H7 (cell line): Measurements from ENCODE around the gene PRKAB1. TPM values are rescaled to one million over a fixed set of nuclear protein-coding genes. Genes with fewer than 3 reads are reported as not detected.

ENCODE experiments used
- DNase-seq: peaks from one replicate; pipeline ENCODE4 v3.0.0; 2012
- H3K27me3 ChIP-seq: 2 replicates; pipeline ENCODE4 v1.6.0; 2011; ENCODE audit warnings: mild to moderate bottlenecking, low read length; ENCODE audit not compliant: control insufficient read depth, insufficient read depth
- H3K36me3 ChIP-seq: replicated peaks from 2 replicates; pipeline ENCODE4 v1.5.1; 2011; ENCODE audit warnings: low read length; ENCODE audit not compliant: control insufficient read depth, insufficient read depth
- H3K4me3 ChIP-seq: 2 replicates; pipeline ENCODE4 v1.5.1; 2011; ENCODE audit warnings: low read depth, mild to moderate bottlenecking, control low read depth, low read length, moderate library complexity; ENCODE audit not compliant: insufficient read depth
- total RNA-seq: library from RNA; depleted of rRNA; stranded (reverse); fragments of >200 nt; shearing (Covaris generic); gene quantifications from 2 replicates; pipeline ENCODE4 v1.2.3, GENCODE V29; 2014

PRKAB1 gene
- total RNA-seq, 1 experiment from 2014 or later, result 22.4 TPM

DNA sequence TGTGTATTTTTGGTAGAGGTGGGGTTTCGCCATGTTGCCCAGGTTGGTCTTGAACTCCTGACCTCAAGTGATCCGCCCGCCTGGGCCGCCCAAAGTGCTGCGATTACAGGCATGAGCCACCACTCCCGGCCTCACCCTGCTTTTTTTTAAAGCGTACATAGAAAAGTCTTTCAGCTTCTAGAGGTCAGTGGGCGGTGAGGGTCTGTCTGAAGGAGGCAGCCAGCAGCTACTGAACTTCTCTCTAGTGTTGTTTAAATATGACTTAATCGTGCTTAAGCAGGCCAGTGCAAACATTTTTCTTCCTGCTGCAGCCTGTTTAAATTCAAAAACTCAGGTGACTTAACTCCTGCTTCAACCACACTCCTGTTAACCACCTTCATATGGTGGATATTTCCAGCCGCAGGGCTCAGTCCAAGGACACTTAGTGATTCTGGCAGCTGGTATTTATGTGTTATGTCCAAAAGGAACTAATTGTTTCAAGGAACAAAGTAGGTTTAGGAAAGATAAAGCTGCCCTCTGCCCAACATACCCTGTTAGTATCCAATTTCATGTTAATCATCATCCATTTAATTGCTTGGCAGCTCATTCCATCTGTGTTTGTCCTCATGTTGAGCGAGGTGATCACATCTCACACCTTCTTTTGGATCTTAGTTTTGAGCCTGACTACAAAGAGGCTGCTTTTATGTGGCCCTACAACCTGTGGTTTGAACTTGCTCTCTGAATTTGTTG is 2.0 kb downstream of the PRKAB1 start:
- no peak overlapping the region for H3K4me3 ChIP-seq
- H3K27me3 ChIP-seq, result no peaks in the 10 kb centered on the region
- no peak for DNase-seq
- peaks cover 22% of the 10 kb centered on the region for H3K36me3 ChIP-seq

DNA sequence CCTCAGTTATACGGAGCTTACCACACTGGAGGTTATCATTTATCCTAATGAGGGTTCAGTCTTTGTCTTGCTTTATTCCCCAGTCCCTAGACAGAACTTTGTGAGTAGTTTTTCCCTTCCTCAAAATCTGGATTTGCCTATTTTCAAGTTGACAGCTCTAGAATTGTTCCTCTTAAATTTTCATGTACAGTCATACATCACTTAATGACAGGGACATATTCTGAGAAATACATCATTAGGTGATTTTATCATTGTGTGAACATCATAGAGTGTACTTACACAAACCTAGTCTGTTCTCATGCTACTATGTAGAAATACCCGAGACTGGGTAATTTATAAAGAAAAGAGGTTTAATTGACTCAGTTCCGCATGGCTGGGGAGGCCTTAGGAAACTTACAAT is 3.1 kb downstream of the PRKAB1 start:
- peaks cover 28% of the 10 kb centered on the region for H3K36me3 ChIP-seq

DNA sequence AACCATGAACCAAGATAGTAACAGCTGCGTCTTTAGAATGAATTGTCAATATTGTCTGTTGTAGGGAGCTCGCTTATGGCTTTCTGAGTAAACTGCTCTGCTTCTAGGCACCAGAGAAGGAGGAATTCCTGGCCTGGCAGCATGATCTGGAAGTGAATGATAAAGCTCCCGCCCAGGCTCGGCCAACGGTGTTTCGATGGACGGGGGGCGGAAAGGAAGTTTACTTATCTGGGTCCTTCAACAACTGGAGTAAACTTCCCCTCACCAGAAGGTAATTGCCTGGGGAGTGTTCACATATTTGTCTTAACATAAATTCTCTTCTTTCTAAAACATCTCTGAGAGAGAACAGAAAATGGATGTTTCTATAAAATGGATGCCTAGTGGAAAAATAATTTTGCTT is 4.3 kb downstream of the PRKAB1 start:
- H3K27me3 ChIP-seq, result no peaks in the 10 kb centered on the region
- H3K36me3 ChIP-seq, result peaks cover 39% of the 10 kb centered on the region
- no peak overlapping the region for H3K4me3 ChIP-seq
- DNase-seq, result no peak

More for the DNA sequence above, 3.1 kb downstream of the PRKAB1 start:
- Histone ChIP-seq H3K27me3 (no peaks in the 10 kb centered on the region), H3K4me3 (no peak overlapping the region)
- DNase-seq, result no peak

DNA sequence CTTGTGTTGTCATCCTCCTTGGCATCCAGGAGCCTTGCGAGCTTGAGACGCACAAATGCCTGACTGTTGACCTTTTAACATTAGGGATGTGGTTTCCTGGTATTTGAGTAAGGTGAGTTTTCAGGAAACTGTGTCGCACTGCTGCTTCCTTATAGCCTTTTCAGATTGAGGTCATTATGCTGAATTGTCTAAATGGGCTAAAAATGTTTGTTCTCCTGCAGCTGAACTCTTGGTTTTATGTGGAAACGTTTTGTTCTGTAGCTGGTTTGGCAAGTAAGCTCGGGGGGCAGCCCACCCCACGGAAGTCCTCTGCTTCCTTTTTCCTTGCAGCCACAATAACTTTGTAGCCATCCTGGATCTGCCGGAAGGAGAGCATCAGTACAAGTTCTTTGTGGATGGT is 5.7 kb downstream of the PRKAB1 start:
- peaks cover 49% of the 10 kb centered on the region for H3K36me3 ChIP-seq
- no peaks in the 10 kb centered on the region for H3K27me3 ChIP-seq
- no peak overlapping the region for H3K4me3 ChIP-seq
- DNase-seq, result no peak

DNA sequence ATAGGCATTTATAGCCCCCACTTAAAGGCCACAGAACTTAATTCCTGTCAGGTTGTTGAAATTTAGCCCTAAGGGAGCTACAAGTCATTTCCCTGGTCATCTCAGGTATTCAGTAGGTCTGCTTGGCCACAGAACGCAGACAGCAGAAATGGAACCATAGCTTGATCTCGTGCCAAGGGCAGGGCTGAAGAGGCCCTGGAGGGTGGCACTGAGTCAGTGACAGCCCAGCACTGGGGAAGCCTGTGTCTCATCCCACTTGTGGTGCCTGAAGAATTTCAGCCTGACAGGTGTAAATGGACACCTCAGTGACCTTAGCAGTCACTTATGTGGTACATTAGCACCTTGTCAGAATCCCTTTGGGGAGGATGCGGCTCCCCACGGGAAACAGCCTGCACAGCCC is 6.6 kb downstream of the PRKAB1 start:
- no peaks in the 10 kb centered on the region for H3K27me3 ChIP-seq
- no peak for DNase-seq
- H3K4me3 ChIP-seq, result no peak overlapping the region
- H3K36me3 ChIP-seq, result peaks cover 54% of the 10 kb centered on the region

DNA sequence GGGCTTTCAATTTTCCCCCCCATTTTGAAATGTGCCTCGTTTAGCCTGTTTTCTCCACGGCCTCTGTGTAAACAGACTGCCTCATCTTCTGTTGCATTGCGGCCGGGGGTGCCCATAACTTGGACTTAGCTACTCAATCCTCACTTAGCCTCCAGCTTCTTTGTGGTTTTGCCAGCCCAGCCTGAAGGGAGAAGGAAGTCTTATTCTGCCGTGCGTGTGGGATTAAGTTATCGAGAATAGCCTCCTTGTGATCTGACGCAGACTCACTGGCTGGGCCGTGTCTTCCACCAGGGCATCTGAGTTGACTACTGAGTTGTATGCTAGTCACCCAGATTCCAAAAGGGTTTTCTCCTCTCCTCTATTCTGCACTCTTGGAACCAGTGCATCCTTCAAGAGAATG is 8.1 kb downstream of the PRKAB1 start:
- no peak for DNase-seq
- H3K36me3 ChIP-seq, result peaks cover 61% of the 10 kb centered on the region
- no peak overlapping the region for H3K4me3 ChIP-seq
- H3K27me3 ChIP-seq, result no peaks in the 10 kb centered on the region

DNA sequence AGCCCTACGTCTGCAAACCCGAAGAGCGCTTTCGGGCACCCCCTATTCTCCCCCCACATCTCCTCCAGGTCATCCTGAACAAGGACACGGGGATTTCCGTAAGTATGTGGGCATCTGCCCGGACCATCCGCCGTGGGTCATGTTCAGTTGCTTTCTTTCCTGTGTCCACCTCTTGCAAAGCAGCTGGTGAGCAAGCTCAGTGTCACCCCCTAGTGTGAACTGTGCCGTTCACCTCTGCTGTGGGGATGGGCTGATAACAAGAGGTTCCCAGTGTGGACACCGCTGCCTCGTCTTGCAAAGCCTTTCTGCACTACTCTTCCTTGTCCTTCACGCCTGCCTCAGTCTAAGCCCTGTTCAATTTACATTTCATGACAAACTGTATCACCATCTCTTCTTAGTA is 8.6 kb downstream of the PRKAB1 start:
- no peaks in the 10 kb centered on the region for H3K27me3 ChIP-seq
- H3K4me3 ChIP-seq, result no peak overlapping the region
- peaks cover 61% of the 10 kb centered on the region for H3K36me3 ChIP-seq
- DNase-seq, result no peak

DNA sequence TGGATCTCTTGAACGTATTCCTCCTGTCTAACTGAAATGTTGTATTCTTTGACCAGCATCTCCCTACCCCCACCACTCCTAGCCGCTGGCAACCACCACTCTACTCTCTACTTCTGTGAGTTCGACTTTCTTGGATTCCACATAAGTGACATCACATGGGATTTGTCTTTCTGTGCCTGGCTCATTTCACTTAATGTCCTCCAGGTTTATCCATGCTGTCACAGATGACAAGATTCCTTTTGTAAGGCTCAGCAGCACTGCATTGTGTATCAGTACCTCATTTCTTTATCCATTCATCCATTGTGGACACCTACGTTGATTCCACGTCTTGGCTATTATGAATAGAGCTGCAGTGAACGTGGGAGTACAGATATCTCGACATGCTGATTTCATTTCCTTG is 10.5 kb downstream of the PRKAB1 start:
- Histone ChIP-seq H3K27me3 (no peaks in the 10 kb centered on the region), H3K36me3 (peaks cover 56% of the 10 kb centered on the region), H3K4me3 (no peak overlapping the region)
- DNase-seq, result no peak

DNA sequence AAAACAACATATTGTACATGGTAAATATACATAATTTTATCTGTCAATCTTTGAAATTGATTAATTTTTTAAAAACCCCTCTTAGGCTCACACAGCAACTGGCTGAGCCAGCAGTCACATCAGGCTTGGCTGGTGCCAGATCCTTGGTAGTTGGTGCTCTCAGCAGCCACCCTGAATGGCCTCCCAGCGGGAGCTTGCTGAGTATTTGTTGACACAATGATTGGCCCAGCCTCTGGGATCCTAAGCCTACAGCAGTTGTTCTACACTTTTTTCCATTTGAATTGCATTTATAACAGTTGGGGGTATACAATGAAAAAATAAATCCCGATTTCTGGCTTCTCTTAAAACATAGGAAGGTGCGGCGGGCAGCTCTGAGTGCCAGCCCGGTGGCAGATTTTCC is 11.1 kb downstream of the PRKAB1 start:
- Histone ChIP-seq H3K27me3 (no peaks in the 10 kb centered on the region), H3K36me3 (peaks cover 50% of the 10 kb centered on the region), H3K4me3 (no peak overlapping the region)
- no peak for DNase-seq

DNA sequence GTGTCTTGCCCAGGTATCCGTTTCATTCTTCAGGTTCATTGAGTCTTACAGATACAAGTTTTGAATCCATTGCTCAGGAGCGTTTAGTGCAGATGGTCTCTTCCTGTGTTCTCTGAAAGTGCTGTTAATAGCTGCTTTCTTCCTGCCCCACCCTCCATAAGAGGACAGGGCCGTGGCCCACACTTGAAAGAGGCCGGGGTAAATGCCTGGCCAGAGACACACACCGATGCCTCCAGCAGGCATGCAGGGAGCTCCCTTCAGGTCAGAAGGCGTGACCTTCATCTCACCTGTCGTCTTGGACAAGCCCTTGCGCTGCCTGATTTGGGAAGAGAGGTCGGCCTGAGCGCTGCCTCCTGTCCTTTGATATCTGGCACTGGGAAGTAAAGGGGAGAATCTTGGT is 11.6 kb downstream of the PRKAB1 start:
- DNase-seq, result no peak
- Histone ChIP-seq H3K36me3 (peaks cover 47% of the 10 kb centered on the region), H3K27me3 (no peaks in the 10 kb centered on the region), H3K4me3 (no peak overlapping the region)

DNA sequence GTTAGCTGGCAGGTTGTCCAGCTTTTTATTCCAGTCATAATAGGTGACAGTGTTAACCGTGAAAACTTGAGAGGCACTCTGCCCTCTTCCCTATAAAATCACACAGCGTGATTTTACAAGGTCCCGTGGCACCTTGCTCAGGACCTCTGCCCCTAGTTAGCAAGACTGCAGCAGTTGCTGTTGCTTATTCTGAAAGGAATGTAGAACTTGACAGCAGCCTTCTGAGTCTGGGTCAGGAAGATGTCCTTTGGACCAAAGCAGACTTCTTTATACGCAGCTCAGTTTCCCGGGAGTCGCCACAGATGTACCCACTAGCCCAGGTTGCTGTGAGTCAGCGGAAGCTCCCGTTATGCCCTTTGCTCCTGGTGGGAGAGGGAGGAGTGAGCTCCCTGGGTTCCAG is 13.2 kb downstream of the PRKAB1 start:
- H3K36me3 ChIP-seq, result peaks cover 37% of the 10 kb centered on the region

DNA sequence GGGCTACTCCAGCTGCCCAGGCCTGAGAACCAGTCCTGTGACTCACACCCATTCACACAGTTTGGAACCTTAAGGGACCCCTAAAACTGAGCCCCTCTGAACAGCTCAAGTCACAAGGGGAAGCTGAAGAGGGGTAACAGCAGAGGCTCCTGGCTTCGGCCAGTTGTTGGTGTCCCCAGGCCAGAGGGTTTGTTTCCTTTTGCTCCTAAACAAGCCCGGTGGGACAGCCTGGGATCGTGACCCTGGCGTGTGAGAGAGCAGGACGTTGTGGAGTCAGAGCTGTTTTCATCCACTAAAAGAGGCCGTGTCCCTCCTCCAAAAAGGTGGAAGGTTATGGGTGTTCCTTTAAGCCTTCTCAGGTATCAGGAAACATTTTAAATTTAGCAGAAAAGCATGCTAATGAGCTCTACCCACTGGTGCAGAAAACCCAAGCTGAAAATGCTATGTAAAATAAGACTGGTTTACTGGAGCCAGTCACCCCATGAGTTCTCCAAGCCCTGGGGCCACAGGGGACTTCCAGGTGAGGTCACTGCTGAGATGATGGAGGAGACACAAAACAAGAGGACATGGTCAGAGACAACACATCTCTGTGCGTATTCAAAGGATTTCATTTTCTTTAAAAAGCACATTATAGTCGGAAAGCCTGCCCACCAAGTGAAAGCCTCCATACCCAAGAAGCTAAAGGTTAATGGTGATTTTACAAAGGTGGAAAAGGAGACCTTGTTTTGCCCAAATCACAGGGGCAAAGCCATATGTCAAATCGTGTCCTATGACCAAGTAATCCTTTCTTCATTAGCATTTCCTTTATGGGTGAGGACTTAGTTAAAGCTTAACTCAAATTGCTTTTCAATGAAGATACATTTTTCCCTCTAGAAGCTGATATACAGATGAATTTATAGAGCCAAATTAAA is 14.1 kb downstream of the PRKAB1 start:
- no peak overlapping the region for H3K4me3 ChIP-seq
- H3K36me3 ChIP-seq, result peaks cover 31% of the 10 kb centered on the region
- no peaks in the 10 kb centered on the region for H3K27me3 ChIP-seq
- no peak for DNase-seq

More for the DNA sequence above, 13.2 kb downstream of the PRKAB1 start:
- DNase-seq, result no peak
- no peaks in the 10 kb centered on the region for H3K27me3 ChIP-seq
- H3K4me3 ChIP-seq, result no peak overlapping the region

DNA sequence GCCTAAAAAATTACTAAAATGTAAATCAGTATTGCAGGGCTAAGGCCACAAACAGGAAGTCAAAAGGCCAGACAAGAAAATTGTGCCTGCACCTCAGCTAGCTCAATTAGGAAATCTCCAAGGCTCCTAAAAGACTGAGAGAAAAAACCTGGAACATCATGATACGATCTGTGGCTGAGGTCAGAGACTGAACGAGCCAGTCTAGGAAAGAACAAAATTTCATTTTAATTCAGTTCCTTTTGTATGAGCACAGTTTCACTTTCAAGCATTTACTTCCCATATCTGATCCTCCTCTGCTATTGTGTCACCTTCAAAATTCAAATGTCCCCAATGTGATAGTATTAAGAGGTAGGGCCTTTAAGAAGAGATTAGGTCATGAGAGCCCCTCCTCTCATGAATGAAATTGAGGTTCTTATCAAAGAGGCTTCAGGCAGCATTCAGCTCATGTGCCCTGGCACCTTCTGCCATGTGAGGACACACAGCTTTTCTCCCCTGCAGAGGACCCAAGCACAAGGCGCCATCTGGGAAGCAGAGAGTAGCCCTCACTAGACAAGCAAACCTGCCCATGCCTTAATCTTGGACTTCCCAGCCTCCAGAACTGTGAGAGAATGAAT is 14.8 kb downstream of the PRKAB1 start:
- no peaks in the 10 kb centered on the region for H3K27me3 ChIP-seq
- no peak overlapping the region for H3K4me3 ChIP-seq
- no peak for DNase-seq
- peaks cover 25% of the 10 kb centered on the region for H3K36me3 ChIP-seq

DNA sequence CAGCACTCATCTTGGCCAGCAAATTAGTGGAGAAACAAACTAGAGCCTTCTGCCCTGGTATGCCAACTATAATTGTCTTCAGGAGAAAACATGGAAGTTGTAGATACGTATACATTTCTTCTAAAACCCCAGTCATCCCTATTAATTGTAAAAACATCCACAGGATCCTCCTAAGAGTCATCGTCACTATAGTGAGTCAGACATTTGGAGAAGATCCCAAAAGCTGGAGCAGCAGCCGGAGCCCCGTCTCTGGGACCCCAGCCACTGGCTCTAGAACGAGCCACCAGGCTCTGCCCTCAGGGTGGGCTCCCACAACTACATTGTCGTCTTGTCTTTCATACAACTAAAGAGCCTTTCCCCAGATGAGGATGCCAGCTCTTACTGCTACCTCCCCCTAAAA is 15.5 kb downstream of the PRKAB1 start:
- Histone ChIP-seq H3K4me3 (no peak overlapping the region), H3K36me3 (peaks cover 24% of the 10 kb centered on the region), H3K27me3 (no peaks in the 10 kb centered on the region)
- DNase-seq, result no peak

DNA sequence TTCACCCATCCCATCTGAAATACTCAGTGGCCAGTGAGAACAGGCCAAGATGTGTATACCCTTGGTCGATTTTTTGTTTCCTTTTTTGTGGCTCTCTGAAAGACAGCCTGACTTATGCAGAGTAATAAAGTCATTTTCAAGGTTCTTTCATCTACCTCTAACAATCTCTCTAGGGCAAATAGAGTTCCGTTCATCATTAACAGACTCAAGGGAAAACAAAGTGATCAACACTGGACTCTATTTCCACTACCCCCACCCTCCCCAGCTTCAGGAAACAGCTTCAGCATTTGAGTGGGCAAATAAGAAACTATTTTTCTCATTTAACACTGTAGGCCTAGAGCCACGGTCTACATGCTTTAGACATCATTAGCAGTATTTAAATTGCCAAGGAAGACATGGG is 15.9 kb downstream of the PRKAB1 start:
- no peak for DNase-seq
- H3K36me3 ChIP-seq, result peaks cover 20% of the 10 kb centered on the region
- no peaks in the 10 kb centered on the region for H3K27me3 ChIP-seq
- no peak overlapping the region for H3K4me3 ChIP-seq
